Parathyroid adenoma (tissue), 2 donors: ENCODE data around the gene ATRAID.

ENCODE experiments used
- H2AFZ ChIP-seq: fragments of 300-600 bp; sonication (generic); one replicate; pipeline ENCODE4 v1.7.0; 2017; ENCODE audit warnings: antibody characterized with exemption, mild to moderate bottlenecking
- H3K27ac ChIP-seq: fragments of 300-600 bp; sonication (generic); one replicate; pipeline ENCODE4 v1.7.0; 2017
- H3K27me3 ChIP-seq: fragments of 300-600 bp; sonication (generic); one replicate; pipeline ENCODE4 v1.7.0; 2017; ENCODE audit warnings: low read length; ENCODE audit not compliant: control insufficient read depth, insufficient read depth
- H3K36me3 ChIP-seq: fragments of 300-600 bp; sonication (generic); one replicate; pipeline ENCODE4 v1.7.0; 2017; ENCODE audit warnings: low read length; ENCODE audit not compliant: control insufficient read depth, insufficient read depth
- H3K4me1 ChIP-seq: fragments of 300-600 bp; sonication (generic); one replicate; pipeline ENCODE4 v1.7.0; 2017; ENCODE audit warnings: control low read depth
- H3K4me2 ChIP-seq: fragments of 300-600 bp; sonication (generic); one replicate; pipeline ENCODE4 v1.7.0; 2017; ENCODE audit warnings: low read length
- H3K4me3 ChIP-seq: fragments of 300-600 bp; sonication (generic); one replicate; pipeline ENCODE4 v1.7.0; 2017; ENCODE audit warnings: low read depth, low read length
- H3K79me2 ChIP-seq: fragments of 300-600 bp; sonication (generic); one replicate; pipeline ENCODE4 v1.7.0; 2017; ENCODE audit warnings: control low read depth
- H3K9ac ChIP-seq: fragments of 300-600 bp; sonication (generic); one replicate; pipeline ENCODE4 v1.7.0; 2017; ENCODE audit warnings: mild to moderate bottlenecking
- H3K9me3 ChIP-seq: fragments of 300-600 bp; sonication (generic); one replicate; pipeline ENCODE4 v1.7.0; 2017; ENCODE audit warnings: low read length; ENCODE audit not compliant: control insufficient read depth
- TF ChIP-seq, protein P1 (sequence below): fragments of 300-600 bp; sonication (generic); IDR thresholded peaks from one replicate; pipeline ENCODE4 v1.7.0; 2017; ENCODE audit warnings: antibody characterized with exemption, mild to moderate bottlenecking
- donor health status: primary hyperparathyroidism.

Gene ATRAID

DNA sequence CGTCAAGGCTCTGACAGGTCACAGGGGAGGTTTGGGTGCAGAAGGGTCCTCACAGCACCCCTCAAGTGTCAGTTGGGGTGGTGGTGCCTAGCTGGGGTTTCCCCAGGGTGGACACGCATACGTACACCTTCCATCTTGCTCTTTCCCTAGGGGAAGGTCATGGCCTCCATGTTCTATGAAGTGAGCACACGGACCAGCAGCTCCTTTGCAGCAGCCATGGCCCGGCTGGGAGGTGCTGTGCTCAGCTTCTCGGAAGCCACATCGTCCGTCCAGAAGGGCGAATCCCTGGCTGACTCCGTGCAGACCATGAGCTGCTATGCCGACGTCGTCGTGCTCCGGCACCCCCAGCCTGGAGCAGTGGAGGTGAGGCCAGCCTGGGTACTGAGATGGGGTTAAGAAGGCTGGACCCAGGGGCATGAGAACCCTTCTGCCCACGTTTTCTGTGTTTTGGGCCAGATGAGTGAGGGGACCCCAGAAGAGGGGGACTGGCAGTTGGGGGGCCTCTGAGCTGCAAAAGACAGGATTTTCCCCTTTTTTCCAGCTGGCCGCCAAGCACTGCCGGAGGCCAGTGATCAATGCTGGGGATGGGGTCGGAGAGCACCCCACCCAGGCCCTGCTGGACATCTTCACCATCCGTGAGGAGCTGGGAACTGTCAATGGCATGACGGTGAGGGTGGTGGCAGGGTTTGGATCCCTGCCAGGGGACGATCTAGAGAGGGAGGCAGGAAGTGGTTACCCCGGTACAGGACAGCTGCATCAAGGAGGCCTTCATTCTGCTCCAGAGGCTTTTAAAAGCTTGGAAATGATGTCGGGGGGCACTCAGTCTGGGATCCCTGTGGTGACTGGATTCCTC lies 30.1 kb downstream of the ATRAID start:
- Histone ChIP-seq H3K9ac (no peak overlapping the region), H3K36me3 (no peaks in the 10 kb centered on the region)

GRCh38 chr2:27242614-27242951 lies 30.7 kb downstream of the ATRAID start:
- Histone ChIP-seq H3K36me3 (no peaks in the 10 kb centered on the region), H3K4me1 (no peaks in the 10 kb centered on the region), H3K4me3 (no peak overlapping the region), H3K79me2 (no peaks in the 10 kb centered on the region), H2AFZ (no peak overlapping the region), H3K27me3 (no peaks in the 10 kb centered on the region), H3K27ac (no peak overlapping the region), H3K9ac (no peak overlapping the region), H3K4me2 (no peak overlapping the region), H3K9me3 (no peaks in the 10 kb centered on the region)
- TF ChIP-seq, protein P1, sequence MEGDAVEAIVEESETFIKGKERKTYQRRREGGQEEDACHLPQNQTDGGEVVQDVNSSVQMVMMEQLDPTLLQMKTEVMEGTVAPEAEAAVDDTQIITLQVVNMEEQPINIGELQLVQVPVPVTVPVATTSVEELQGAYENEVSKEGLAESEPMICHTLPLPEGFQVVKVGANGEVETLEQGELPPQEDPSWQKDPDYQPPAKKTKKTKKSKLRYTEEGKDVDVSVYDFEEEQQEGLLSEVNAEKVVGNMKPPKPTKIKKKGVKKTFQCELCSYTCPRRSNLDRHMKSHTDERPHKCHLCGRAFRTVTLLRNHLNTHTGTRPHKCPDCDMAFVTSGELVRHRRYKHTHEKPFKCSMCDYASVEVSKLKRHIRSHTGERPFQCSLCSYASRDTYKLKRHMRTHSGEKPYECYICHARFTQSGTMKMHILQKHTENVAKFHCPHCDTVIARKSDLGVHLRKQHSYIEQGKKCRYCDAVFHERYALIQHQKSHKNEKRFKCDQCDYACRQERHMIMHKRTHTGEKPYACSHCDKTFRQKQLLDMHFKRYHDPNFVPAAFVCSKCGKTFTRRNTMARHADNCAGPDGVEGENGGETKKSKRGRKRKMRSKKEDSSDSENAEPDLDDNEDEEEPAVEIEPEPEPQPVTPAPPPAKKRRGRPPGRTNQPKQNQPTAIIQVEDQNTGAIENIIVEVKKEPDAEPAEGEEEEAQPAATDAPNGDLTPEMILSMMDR, result no peak

More for the DNA sequence above, 30.1 kb downstream of the ATRAID start:
- no peaks in the 10 kb centered on the region for H3K27me3 ChIP-seq
- no peak overlapping the region for H2AFZ ChIP-seq
- H3K4me1 ChIP-seq, result no peaks in the 10 kb centered on the region
- TF ChIP-seq, protein P1, result no peak
- H3K4me2 ChIP-seq, result no peak overlapping the region
- H3K9me3 ChIP-seq, result no peaks in the 10 kb centered on the region
- no peaks in the 10 kb centered on the region for H3K79me2 ChIP-seq
- H3K27ac ChIP-seq, result no peak overlapping the region
- H3K4me3 ChIP-seq, result no peak overlapping the region

GRCh38 chr2:27243391-27244130 lies 31.7 kb downstream of the ATRAID start:
- no peaks in the 10 kb centered on the region for H3K36me3 ChIP-seq
- H3K27ac ChIP-seq, result no peak overlapping the region
- TF ChIP-seq, protein P1, result no peak
- no peaks in the 10 kb centered on the region for H3K9me3 ChIP-seq
- no peaks in the 10 kb centered on the region for H3K4me1 ChIP-seq
- no peak overlapping the region for H2AFZ ChIP-seq
- H3K79me2 ChIP-seq, result no peaks in the 10 kb centered on the region
- H3K9ac ChIP-seq, result no peak overlapping the region
- H3K27me3 ChIP-seq, result no peaks in the 10 kb centered on the region
- H3K4me2 ChIP-seq, result no peak overlapping the region
- no peak overlapping the region for H3K4me3 ChIP-seq

GRCh38 chr2:27245116-27245515 lies 33.3 kb downstream of the ATRAID start:
- Histone ChIP-seq H2AFZ (no peak overlapping the region), H3K27me3 (no peaks in the 10 kb centered on the region), H3K4me2 (no peak overlapping the region), H3K9ac (no peak overlapping the region), H3K4me1 (no peaks in the 10 kb centered on the region), H3K4me3 (no peak overlapping the region), H3K36me3 (no peaks in the 10 kb centered on the region), H3K9me3 (no peaks in the 10 kb centered on the region), H3K79me2 (no peaks in the 10 kb centered on the region), H3K27ac (no peak overlapping the region)
- TF ChIP-seq, protein P1, result no peak
